ENCODE data around the gene ANAPC2.

Gene ANAPC2

DNA sequence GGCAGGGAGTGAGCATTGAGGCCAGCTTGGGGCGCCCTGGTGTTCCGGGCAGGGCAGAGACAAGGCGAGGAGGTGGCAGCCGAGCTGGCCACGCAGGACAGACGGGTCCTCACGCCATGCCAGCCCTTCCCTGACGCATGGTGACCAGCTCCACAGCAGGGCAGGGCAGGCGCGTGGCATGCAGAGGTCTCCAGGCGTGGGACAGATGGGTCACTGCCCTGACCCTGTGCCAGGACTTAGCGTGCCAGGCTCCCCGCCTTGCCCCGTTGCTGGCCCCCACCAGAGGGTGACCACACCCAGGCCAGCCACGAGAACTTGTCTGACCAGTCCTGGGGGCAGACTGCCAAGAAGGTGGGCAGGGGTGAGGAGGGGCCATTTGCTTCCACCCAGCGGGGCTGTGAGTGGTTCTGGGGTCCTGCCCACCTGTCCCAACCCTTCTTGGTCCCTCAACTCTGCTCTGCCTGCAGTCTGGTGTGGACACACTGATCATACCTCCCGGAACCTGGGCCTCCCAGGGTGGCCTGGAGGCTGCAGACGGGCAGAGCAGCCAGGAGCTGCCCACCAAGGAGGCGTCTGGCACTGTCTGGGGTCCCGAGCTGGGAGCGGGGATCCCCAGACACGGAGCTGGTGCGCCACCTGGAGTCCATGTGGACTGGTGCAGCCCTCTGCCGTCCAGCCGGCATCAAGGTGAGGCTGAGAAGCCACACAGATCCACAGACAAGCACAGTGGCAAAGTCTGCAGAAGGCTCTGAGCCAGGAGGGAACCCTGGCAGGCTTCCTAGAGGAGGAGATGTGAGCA, 38.9 kb upstream of the ANAPC2 start, which contains the start of gene RNF224:
RNF224 (plus strand) TSS at position 449 of the 799 bp plus-strand sequence. CDS start 834 bp downstream, outside the sequence.
- no peaks in the 10 kb centered on the region for H3K36me3 ChIP-seq (ENCODE audit: control insufficient read depth, insufficient read depth, low read length)
- H3K4me1 ChIP-seq (ENCODE audit: control insufficient read depth, insufficient read depth, low read length, poor library complexity, severe bottlenecking) = peaks cover 22% of the 10 kb centered on the region
- H3K9me3 ChIP-seq (ENCODE audit: control insufficient read depth, low read length) = no peaks in the 10 kb centered on the region
- no peak within 1 kb of the TSS for H3K4me3 ChIP-seq (ENCODE audit: insufficient read depth, low read depth, low read length, poor library complexity, severe bottlenecking)
- H3K27me3 ChIP-seq (replicated peaks; ENCODE audit: control insufficient read depth, insufficient read depth, low read length, poor library complexity, severe bottlenecking) = peaks cover 4% of the 10 kb centered on the region
- no peak within 1 kb of the TSS for H3K27ac ChIP-seq (ENCODE audit: insufficient read depth, low read length, poor library complexity, severe bottlenecking)
- DNase-seq = peak; percentile 61 to 70 (median 67)

DNA sequence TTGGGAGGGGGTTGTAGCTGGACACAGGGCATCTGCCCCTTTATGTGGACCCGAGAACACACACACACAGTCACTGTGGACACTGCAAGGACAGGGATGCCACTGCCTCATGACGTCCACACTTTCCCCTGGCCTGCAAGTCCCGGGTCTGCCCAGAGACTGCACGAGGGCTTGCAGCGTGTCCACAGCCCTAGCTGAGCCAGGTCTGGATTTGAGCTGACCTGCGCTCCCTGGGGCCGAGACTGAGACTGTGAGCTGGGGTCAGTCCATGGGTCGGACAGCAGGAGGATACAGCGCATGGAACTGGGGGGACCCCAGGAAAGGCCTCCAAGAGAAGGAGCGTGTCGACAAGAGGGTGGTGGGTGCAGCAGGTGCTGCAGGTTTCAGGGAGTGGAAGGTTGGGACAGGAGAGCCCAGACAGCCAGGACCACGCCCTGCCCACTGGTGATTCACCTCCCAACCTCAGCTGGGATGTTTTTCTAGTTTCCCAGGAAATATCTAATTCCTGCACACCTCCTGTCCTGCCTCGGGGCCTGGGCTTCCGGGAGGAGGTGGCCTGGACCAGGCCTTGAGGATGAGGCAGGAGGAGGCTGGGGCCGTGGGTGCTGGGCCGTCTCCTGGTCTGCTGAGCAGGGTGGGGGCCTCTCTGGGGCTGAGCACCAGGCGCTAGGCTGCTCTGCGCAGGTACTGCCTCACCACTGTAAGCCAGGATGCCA, 38.1 kb upstream of the ANAPC2 start:
- Histone ChIP-seq H3K36me3 (ENCODE audit: control insufficient read depth, insufficient read depth, low read length) (no peaks in the 10 kb centered on the region), H3K4me1 (ENCODE audit: control insufficient read depth, insufficient read depth, low read length, poor library complexity, severe bottlenecking) (peaks cover 22% of the 10 kb centered on the region), H3K9me3 (ENCODE audit: control insufficient read depth, low read length) (no peaks in the 10 kb centered on the region), H3K27ac (ENCODE audit: insufficient read depth, low read length, poor library complexity, severe bottlenecking) (no peak overlapping the region), H3K4me3 (ENCODE audit: insufficient read depth, low read depth, low read length, poor library complexity, severe bottlenecking) (no peak overlapping the region), H3K27me3 (replicated peaks; ENCODE audit: control insufficient read depth, insufficient read depth, low read length, poor library complexity, severe bottlenecking) (peaks cover 4% of the 10 kb centered on the region)
- DNase-seq = no peak

DNA sequence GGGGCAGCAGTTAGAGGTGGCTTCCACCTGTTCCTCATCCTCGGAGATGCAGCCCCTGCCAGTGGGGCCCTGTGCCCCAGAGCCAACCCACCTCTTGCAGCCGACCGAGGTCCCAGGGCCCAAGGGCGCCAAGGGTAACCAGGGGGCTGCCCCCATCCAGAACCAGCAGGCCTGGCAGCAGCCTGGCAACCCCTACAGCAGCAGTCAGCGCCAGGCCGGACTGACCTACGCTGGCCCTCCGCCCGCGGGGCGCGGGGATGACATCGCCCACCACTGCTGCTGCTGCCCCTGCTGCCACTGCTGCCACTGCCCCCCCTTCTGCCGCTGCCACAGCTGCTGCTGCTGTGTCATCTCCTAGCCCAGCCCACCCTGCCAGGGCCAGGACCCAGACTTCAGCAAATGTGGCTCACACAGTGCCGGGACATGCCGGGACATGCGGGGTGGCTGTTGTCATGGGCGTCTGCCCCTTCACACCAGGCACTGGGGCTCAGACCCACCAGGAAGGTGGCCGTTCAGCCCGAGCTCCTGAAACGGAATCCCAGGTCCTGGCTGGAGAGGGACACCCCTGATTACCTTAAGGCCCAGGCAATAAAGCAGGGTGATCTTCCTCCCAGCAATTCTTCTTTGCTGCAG, 37.5 kb upstream of the ANAPC2 start:
- H3K9me3 ChIP-seq (ENCODE audit: control insufficient read depth, low read length) = no peaks in the 10 kb centered on the region
- no peak overlapping the region for H3K4me3 ChIP-seq (ENCODE audit: insufficient read depth, low read depth, low read length, poor library complexity, severe bottlenecking)
- peaks cover 4% of the 10 kb centered on the region for H3K27me3 ChIP-seq (replicated peaks; ENCODE audit: control insufficient read depth, insufficient read depth, low read length, poor library complexity, severe bottlenecking)

DNA sequence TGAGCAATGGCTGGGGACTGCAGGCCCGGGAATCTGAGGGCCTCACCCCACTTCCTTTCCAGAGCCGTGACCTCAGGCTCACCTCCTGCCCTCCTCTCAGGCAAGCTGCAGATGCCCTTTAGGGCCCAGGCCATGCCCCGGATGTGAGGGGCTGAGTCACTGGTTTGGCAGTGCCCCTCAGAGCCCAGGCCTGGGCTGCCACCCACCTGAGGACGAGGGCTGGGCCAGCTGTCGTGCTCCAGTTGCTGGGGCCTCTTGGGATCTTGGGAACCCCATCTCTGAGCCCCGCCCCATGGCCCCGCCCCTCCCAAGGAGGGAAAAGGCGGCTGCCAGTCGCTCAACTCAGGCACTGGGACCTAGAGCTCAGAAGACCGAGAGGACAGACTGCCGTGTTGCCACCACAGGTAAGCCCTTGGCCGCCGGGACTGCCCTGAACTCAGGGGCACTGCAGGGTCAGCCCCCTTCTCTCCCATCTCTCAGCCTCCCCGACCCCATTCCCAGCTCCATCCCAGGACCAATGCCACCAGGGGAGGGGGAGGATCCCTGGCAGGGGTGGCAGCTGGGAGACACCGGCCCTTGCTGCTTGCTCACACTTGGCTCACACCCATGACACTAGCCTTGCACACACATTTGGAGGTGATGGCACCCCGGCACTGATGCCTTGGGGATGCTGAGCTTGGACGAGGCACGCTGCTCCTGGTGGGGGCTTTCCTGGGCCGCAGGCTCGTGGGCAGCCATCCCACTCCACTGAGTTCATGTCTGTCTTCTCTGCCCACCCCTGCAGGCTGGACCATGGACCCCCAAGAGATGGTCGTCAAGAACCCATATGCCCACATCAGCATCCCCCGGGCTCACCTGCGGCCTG, 36.7 kb upstream of the ANAPC2 start, which contains the start of gene CYSRT1:
CYSRT1 (plus strand) TSS at position 345 of the 865 bp plus-strand sequence; CDS start at position 793, 448 bp downstream.
- peak within 1 kb of the TSS; percentile 86 for H3K27ac ChIP-seq (ENCODE audit: insufficient read depth, low read length, poor library complexity, severe bottlenecking)
- H3K36me3 ChIP-seq (ENCODE audit: control insufficient read depth, insufficient read depth, low read length) = no peaks in the 10 kb centered on the region
- no peaks in the 10 kb centered on the region for H3K27me3 ChIP-seq (replicated peaks; ENCODE audit: control insufficient read depth, insufficient read depth, low read length, poor library complexity, severe bottlenecking)
- no peak for DNase-seq
- peaks cover 22% of the 10 kb centered on the region for H3K4me1 ChIP-seq (ENCODE audit: control insufficient read depth, insufficient read depth, low read length, poor library complexity, severe bottlenecking)
- H3K4me3 ChIP-seq (ENCODE audit: insufficient read depth, low read depth, low read length, poor library complexity, severe bottlenecking) = peak within 1 kb of the TSS; percentile 82
- H3K9me3 ChIP-seq (ENCODE audit: control insufficient read depth, low read length) = no peaks in the 10 kb centered on the region

More for the DNA sequence above, 37.5 kb upstream of the ANAPC2 start:
- Histone ChIP-seq H3K36me3 (ENCODE audit: control insufficient read depth, insufficient read depth, low read length) (no peaks in the 10 kb centered on the region), H3K4me1 (ENCODE audit: control insufficient read depth, insufficient read depth, low read length, poor library complexity, severe bottlenecking) (peaks cover 22% of the 10 kb centered on the region), H3K27ac (ENCODE audit: insufficient read depth, low read length, poor library complexity, severe bottlenecking) (no peak overlapping the region)
- DNase-seq = no peak

DNA sequence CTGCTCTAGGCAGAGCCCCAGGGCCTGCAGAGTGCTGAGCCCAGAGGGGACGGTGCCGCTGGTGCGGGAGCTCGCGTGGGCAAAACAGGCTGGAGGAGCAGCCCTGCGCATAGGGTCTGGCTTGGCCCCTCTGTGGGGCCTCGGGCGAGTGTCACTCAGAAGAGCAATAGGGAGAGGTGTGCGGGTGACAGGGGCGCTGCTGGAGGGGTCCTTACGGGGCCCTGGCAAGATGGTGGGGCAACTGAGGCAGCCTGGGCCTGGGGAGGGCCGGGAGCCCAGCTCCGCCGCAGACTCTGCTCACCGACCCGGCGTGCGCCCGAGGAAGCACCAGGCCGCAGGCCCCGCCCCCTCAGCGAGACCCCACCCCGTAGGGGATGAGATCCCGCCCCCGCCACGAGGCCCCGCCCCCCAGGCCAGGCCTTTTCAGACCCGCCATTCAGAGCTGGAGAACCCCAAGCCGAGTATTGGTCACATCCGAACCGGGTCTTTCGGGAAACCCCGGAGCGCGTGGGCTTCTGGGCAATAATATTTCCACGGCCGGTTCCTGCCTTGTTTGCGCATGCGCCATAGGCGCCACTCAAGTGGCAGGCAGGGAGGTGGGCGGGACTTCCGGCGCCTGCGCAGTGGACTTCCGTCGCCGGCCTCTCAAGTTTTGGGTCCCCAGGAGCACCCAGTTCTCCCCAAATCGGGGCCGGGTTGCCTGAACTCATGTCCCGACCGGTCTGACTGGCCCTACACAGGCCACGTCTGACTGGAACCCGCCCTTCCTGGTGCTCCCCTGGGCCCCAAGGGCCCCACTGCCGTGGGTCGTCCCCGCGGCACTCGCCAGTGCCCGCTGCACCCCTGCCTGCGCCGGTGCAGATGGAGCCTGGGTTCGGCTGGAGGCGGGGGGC, 35.0 kb upstream of the ANAPC2 start:
- peaks cover 22% of the 10 kb centered on the region for H3K4me1 ChIP-seq (ENCODE audit: control insufficient read depth, insufficient read depth, low read length, poor library complexity, severe bottlenecking)
- no peaks in the 10 kb centered on the region for H3K36me3 ChIP-seq (ENCODE audit: control insufficient read depth, insufficient read depth, low read length)
- H3K27me3 ChIP-seq (replicated peaks; ENCODE audit: control insufficient read depth, insufficient read depth, low read length, poor library complexity, severe bottlenecking) = no peaks in the 10 kb centered on the region
- DNase-seq = peak; percentile 98
- no peaks in the 10 kb centered on the region for H3K9me3 ChIP-seq (ENCODE audit: control insufficient read depth, low read length)
- peak overlapping the region; percentile 86 for H3K27ac ChIP-seq (ENCODE audit: insufficient read depth, low read length, poor library complexity, severe bottlenecking)
- peak overlapping the region; percentile 82 for H3K4me3 ChIP-seq (ENCODE audit: insufficient read depth, low read depth, low read length, poor library complexity, severe bottlenecking)

DNA sequence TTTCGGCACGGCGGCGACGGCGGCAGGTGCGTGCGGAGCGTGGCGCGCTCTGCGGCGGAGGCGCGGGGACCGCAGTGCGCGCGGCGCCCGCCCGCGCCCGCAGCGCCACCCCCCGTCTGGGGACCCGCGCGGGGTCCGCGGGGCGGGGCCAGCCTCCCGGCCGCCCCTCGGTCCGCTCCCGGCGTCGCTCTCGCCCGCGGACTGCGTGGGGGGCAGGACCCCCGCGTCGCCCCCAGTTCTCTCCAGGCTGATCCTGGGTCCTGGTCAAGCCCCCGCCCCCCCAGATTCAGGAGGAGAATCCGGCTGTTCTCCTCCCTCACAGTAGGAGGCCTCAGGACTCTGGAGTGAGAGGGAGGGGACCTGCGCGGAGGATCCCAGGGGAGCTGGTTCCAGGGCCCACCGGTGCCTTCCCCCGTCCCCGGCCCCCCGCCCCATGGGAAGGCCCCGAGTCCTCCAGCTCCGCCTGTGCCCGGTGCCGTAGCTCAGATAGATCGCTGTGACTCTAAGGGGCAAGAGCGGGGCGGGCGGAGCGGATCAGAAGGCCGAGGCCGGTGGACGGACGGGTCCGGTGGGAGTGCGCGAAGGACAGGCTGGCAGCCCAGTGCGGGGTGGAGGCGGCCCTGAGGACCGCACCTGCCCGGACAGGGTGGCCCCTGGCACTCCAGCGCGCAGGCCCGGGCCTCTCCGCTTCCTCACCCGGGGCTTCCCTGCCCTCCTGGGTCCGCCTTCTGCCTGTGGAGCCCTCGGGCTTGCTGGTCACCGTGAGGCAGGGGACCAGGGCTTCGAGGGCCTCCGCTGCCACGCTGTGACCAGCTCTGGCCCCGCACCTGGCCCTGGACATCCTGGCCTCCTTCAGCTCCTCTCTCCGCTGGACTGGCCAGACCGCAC, 34.1 kb upstream of the ANAPC2 start, which contains the start of gene RNF208:
RNF208 (minus strand) TSS at position 51 of the 888 bp plus-strand sequence. CDS start 1,028 bp downstream, outside the sequence.
- H3K27ac ChIP-seq (ENCODE audit: insufficient read depth, low read length, poor library complexity, severe bottlenecking) = peak within 1 kb of the TSS; percentile 53
- DNase-seq = no peak
- peak within 1 kb of the TSS; percentile 60 for H3K4me3 ChIP-seq (ENCODE audit: insufficient read depth, low read depth, low read length, poor library complexity, severe bottlenecking)
- no peaks in the 10 kb centered on the region for H3K36me3 ChIP-seq (ENCODE audit: control insufficient read depth, insufficient read depth, low read length)
- no peaks in the 10 kb centered on the region for H3K9me3 ChIP-seq (ENCODE audit: control insufficient read depth, low read length)
- no peaks in the 10 kb centered on the region for H3K27me3 ChIP-seq (replicated peaks; ENCODE audit: control insufficient read depth, insufficient read depth, low read length, poor library complexity, severe bottlenecking)
- peaks cover 22% of the 10 kb centered on the region for H3K4me1 ChIP-seq (ENCODE audit: control insufficient read depth, insufficient read depth, low read length, poor library complexity, severe bottlenecking)

DNA sequence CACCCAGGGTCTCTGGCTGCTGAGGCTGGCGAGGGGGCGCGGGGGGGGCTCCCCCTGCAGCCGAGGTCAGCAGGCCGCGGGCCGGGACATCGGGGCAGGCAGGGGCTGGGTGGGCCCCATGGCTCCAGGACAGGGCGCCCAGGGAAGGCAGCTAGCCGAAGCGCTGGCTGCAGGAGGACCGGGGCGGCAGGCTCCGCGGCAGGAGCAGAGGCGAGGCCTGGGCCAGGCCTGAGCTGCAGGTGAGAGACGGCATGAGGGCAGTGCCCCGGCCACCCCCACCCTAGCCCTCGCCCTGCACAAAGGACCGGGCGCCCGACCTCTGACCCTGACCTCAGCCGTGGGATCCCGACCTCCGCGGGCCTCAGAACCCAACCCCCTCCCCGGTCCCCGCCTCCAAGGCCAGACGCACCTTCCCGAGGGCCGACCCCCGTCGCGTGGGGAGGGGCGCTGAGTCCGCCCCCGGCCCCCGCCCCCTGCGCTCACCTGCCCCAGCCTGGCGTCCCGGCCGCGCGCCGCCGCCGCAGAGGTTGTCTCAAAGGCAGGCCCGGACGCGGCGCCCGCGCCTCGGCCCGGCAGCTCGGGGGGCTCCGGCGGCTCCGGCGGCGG, 33.2 kb upstream of the ANAPC2 start:
- Histone ChIP-seq H3K27me3 (replicated peaks; ENCODE audit: control insufficient read depth, insufficient read depth, low read length, poor library complexity, severe bottlenecking) (no peaks in the 10 kb centered on the region), H3K4me3 (ENCODE audit: insufficient read depth, low read depth, low read length, poor library complexity, severe bottlenecking) (peak overlapping the region; percentile 39), H3K36me3 (ENCODE audit: control insufficient read depth, insufficient read depth, low read length) (no peaks in the 10 kb centered on the region), H3K4me1 (ENCODE audit: control insufficient read depth, insufficient read depth, low read length, poor library complexity, severe bottlenecking) (peaks cover 20% of the 10 kb centered on the region), H3K27ac (ENCODE audit: insufficient read depth, low read length, poor library complexity, severe bottlenecking) (no peak overlapping the region), H3K9me3 (ENCODE audit: control insufficient read depth, low read length) (no peaks in the 10 kb centered on the region)
- DNase-seq = no peak

DNA sequence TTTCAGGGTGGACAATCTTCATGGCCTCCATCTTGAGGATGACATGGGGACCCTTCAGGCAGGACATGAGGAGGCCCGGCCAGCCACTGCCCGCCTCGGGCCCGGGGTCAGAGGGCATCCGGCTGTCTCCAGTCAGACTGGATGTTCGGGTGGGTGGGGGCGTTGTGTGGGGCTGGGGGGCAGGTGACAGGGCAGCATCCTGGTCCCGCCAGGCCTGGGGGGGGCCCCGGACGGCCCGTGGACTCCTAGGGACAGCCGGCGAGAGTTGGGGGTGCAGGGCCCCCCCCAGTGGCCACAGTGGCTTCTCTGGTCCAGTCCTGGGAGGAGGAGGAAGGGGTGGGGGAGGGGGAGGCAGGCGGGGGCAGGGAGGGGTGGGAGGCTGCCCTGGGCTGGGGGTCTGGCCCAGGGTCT, 32.7 kb upstream of the ANAPC2 start:
- no peaks in the 10 kb centered on the region for H3K9me3 ChIP-seq (ENCODE audit: control insufficient read depth, low read length)
- H3K27me3 ChIP-seq (replicated peaks; ENCODE audit: control insufficient read depth, insufficient read depth, low read length, poor library complexity, severe bottlenecking) = no peaks in the 10 kb centered on the region
- no peak overlapping the region for H3K27ac ChIP-seq (ENCODE audit: insufficient read depth, low read length, poor library complexity, severe bottlenecking)
- no peaks in the 10 kb centered on the region for H3K36me3 ChIP-seq (ENCODE audit: control insufficient read depth, insufficient read depth, low read length)
- no peak overlapping the region for H3K4me3 ChIP-seq (ENCODE audit: insufficient read depth, low read depth, low read length, poor library complexity, severe bottlenecking)
- no peak for DNase-seq
- H3K4me1 ChIP-seq (ENCODE audit: control insufficient read depth, insufficient read depth, low read length, poor library complexity, severe bottlenecking) = peaks cover 20% of the 10 kb centered on the region
